Measurements from ENCODE around the gene LGALS9B.
"Not testable (repeated sequence)": the region's sequence is repeated elsewhere in the genome, so short reads cannot be mapped to it uniquely, and the experiment has no call there.

The LGALS9B gene

GRCh38 chr17:20466553-20466952 lies 786 bp downstream of the LGALS9B start:
- not testable (repeated sequence) for DNase-seq

GRCh38 chr17:20465535-20465934 lies 1.8 kb downstream of the LGALS9B start:
- DNase-seq, result not testable (repeated sequence)

GRCh38 chr17:20464854-20465414 lies 2.4 kb downstream of the LGALS9B start:
- not testable (repeated sequence) for DNase-seq

DNA sequence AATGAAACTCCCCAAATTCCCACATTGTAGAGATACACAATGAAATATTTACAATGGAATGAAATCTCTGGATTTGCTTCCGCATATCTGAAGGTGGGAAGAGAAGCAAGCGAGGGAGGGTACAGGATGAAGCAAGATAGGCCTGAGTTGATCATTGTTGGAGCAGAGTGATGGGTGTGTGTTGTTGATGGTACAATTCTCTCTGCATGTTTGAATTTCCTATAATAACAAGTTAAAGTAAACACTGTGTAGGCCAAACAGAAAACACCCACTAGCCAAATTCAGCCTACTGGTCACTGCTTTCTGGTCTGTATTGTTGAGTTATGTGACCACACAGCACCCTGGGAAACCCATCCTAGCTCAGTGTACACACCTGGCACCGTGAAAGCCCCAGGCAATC lies 5.2 kb downstream of the LGALS9B start:
- not testable (repeated sequence) for DNase-seq

GRCh38 chr17:20457848-20458381 lies 9.4 kb downstream of the LGALS9B start:
- DNase-seq, result not testable (repeated sequence)

- not testable (repeated sequence) for DNase-seq
These were observed 12.2 kb downstream of the LGALS9B start for GRCh38 chr17:20455106-20455505.

GRCh38 chr17:20453820-20454434 lies 13.4 kb downstream of the LGALS9B start:
- DNase-seq, result not testable (repeated sequence)

DNA sequence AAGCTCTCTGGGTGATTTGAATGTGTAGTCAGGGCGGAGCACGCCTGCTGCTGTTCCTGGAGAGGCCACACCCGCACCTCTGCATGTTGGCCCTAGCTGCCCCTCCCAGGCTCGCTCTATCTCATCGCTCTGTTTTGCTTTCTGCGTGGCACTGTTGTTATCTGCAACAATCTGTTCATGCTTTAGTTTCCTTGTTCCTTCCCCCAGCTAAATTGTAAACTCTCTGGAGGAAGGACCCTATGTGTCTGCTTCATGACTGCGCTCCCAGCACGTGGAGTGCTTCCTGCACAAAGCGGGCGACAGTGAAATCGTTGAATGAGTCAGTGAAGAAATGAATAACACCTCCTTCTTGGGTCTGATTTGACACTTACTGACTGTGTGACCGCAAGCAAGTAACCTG lies 16.5 kb downstream of the LGALS9B start:
- not testable (repeated sequence) for DNase-seq

DNA sequence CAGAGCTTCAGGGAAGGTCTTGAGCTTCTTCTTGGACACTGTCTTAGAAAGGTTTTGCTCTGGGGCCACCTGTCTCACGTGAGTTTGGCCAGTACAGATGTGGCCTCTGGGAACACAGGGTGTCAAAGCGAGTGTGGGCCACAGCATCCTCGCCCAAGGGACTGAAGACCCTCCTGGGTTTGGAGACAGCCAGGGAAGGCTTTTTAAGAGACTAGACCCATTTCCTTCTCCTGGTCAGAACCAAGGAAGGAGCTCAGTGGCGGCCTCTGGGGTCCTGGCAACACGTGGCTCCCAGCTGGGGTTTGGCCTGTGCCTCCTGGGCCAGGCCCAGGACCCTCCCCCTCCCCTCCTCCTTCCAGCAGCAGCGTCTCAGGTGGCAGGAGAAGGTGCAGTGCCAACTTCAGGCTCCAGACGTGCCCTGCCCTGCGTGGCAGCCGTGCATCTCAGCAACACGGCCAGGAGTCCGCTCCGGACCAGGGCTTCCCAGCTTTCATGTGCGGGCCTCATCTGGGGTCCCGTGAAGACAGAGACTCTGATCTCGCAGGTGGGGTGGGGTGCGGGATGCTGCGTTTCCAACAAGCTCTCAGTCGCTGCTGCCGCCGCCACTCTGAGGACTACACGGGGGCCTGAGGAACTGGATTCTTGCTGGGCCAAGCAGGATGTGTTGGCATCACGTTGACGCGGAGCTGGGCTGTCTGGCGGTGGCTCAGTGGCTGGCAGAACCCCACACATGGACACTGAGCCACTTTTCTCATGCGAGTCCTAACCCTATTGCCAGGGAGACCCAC lies 19.6 kb downstream of the LGALS9B start:
- DNase-seq, result not testable (repeated sequence)

- not testable (repeated sequence) for DNase-seq
These were observed 20.4 kb downstream of the LGALS9B start for GRCh38 chr17:20446895-20447294.

- not testable (repeated sequence) for DNase-seq
These were observed 22.6 kb downstream of the LGALS9B start for GRCh38 chr17:20444581-20445236.

DNA sequence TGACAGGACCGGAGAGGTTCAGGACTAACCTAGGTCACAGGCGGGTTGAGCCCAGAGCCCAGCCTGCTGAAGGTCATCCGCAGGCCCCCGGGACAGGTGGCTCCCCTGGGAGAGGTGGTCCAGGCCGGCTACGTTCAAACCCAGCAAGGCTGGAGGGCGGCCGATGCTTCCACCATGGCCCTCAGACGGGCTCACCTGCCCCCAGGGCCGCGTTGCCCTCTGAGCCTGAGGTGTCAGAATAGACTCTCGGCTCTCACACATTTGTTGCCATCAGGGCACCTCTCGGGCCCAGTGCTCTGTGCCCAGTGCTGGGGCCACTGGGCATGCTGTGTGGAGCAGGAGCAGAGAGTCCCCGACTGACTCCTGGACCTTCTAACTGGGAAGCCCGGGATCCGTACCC lies 23.2 kb downstream of the LGALS9B start:
- not testable (repeated sequence) for DNase-seq

GRCh38 chr17:20443632-20444031 lies 23.7 kb downstream of the LGALS9B start:
- not testable (repeated sequence) for DNase-seq

DNA sequence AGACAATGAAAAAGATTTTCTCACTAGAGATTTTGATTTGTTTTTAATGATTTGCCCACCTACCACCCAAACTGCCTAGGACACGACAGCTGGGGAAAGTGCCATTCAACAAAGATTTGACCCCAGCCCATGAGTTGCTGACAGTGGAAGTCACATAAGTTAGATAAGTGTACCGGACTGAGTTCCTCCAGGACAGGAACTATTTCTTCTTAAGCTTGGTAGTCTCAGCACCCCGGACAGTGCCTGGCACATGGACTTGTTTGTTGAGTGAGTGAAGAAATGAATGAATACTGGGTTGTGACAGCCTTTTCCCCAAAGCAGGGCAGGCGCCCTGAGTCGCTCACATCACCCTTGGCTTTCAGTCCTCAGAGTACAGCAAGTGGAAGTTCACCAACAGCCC lies 26.7 kb downstream of the LGALS9B start:
- DNase-seq, result not testable (repeated sequence)

- DNase-seq, result not testable (repeated sequence)
These were observed 32.2 kb downstream of the LGALS9B start for GRCh38 chr17:20435166-20435565.

GRCh38 chr17:20433382-20433781 lies 34.0 kb downstream of the LGALS9B start:
- DNase-seq, result not testable (repeated sequence)

DNA sequence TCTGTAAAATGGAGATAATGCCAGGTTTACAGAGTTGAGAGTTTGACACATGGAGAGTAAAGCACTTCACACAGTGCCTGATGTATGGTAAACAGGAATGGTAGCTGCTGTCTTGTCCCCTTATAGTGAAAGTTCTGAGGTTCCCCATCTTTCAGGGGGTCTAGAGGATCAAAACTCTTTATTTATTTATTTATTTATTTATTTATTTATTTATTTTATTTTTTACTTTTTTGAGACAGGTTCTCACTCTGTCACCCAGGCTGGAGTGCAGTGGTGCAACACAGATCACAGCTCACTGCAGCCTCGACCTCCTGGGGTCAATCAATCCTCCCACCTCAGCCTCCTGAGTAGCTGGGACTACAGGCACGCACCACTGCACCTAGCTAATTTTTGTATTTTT lies 40.1 kb downstream of the LGALS9B start:
- not testable (repeated sequence) for DNase-seq

- not testable (repeated sequence) for DNase-seq
These were observed 44.5 kb downstream of the LGALS9B start for GRCh38 chr17:20422826-20423225.

GRCh38 chr17:20418838-20419237 lies 48.5 kb downstream of the LGALS9B start:
- DNase-seq, result not testable (repeated sequence)

- not testable (repeated sequence) for DNase-seq
These were observed 49.8 kb downstream of the LGALS9B start for GRCh38 chr17:20417492-20418080.

DNA sequence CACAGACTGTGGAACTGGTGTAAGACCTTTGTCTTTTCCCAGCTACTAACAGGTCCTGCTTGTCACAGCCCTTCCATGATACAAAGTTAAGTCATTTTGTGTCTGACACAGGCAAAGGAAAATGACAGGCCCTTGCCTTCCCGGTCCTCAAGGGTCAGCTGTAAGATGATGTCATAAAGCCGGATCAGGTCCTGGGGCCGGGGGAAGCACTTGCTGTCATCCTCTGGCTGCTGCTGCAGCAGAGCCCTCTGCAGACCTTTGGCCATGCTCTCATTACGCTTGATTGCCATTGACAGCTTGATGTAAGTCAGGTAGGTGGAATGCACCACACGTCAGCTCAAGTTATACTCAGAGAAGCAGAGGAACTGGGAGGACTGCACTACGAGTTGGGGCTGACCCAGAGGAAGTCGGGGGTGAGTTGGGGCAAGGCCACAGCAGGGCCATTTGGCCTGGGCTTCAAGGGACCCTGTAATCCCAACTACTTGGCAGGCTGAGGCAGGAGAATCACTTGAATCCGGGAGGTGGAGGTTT lies 50.9 kb downstream of the LGALS9B start:
- not testable (repeated sequence) for DNase-seq

GRCh38 chr17:20415479-20415878 lies 51.9 kb downstream of the LGALS9B start:
- DNase-seq, result not testable (repeated sequence)
